HG02973 (cell line): Measurements from ENCODE around the gene IFI35.
"Not testable (repeated sequence)": the region's sequence is repeated elsewhere in the genome, so short reads cannot be mapped to it uniquely, and the experiment has no call there.

Source experiments
- ATAC-seq: cut with Tn5 transposase; IDR thresholded peaks from one replicate; pipeline ENCODE4 v1.9.1; 2021; ENCODE audit warnings: moderate library complexity; ENCODE audit not compliant: unreplicated experiment

IFI35 gene

GRCh38 chr17:42997390-42997983 lies 9.1 kb upstream of the IFI35 start:
- ATAC-seq, result no peak

- ATAC-seq, result peak; percentile 80
These were observed 8.3 kb upstream of the IFI35 start, which contains the start of gene RPL27 for GRCh38 chr17:42997984-42998938. RPL27 (plus strand) TSS chr17:42998419; CDS start chr17:42998751, 332 bp downstream.

- ATAC-seq, result no peak
These were observed 7.5 kb upstream of the IFI35 start for GRCh38 chr17:42999003-42999525.

- not testable (repeated sequence) for ATAC-seq
These were observed 5.7 kb upstream of the IFI35 start for GRCh38 chr17:43000894-43001293.

DNA sequence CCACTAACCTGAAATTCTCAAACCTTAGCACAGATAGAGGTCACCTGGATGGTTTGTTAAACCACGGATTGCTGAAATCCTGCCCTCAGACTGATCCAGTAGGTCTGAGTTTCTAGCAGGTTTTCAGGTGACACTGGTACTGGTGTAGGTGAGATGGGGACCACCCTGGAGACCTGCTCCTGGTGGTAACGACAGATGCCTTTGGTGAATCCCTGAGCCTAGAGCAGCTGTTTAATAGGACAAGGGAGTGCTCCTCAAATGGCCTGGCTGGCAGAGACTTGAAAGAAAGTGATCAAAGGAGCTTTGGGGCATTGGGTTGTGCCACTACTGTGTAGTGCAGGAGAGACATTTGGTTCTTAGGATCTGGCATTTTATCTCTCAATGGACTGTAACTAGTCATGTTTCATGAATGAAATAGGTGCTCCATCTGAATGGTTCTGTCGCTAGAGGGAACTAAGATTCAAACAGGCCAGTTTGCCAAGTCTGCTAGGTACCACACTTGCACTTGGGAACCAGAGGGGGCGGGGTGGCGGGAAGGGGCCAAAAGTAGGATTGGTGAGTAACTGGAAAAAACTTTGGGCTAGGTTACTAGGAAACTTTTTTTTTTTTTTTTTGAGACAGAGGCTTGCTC lies 2.9 kb upstream of the IFI35 start:
- ATAC-seq, result no peak

DNA sequence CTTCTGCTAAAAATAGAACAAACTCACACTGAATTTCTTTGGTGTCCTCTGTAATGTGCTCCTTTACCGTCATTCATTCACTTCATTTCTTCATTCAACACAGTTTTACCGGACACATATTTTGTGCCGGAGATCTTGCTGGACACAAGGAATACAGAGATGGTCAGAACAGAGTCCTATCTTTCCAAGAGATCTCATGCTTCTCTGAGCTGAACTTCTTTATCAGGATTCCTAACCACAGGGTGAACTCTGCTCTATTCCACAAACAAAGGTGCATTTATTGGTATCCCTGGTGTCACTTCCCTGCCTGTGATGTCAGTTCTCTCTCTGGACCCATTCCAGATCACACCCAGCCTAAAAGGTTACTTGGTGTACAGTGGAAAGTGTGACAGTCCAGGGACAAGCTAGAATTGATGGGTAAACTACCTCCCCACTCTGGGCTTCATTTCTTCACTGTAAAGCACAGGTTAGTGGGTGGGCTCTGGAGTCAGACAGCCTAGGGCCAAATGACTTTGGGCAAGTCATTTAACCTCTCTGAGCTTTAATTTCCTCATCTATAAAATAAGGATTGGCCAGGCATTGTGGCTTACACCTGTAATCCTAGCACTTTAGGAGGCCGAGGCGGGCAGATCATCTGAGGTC lies 4.2 kb downstream of the IFI35 start:
- ATAC-seq, result no peak

GRCh38 chr17:43011728-43012472 lies 5.3 kb downstream of the IFI35 start:
- ATAC-seq, result no peak

- ATAC-seq, result no peak
These were observed 6.7 kb downstream of the IFI35 start for GRCh38 chr17:43013296-43013695.

GRCh38 chr17:43014020-43014648 lies 7.5 kb downstream of the IFI35 start:
- no peak for ATAC-seq

DNA sequence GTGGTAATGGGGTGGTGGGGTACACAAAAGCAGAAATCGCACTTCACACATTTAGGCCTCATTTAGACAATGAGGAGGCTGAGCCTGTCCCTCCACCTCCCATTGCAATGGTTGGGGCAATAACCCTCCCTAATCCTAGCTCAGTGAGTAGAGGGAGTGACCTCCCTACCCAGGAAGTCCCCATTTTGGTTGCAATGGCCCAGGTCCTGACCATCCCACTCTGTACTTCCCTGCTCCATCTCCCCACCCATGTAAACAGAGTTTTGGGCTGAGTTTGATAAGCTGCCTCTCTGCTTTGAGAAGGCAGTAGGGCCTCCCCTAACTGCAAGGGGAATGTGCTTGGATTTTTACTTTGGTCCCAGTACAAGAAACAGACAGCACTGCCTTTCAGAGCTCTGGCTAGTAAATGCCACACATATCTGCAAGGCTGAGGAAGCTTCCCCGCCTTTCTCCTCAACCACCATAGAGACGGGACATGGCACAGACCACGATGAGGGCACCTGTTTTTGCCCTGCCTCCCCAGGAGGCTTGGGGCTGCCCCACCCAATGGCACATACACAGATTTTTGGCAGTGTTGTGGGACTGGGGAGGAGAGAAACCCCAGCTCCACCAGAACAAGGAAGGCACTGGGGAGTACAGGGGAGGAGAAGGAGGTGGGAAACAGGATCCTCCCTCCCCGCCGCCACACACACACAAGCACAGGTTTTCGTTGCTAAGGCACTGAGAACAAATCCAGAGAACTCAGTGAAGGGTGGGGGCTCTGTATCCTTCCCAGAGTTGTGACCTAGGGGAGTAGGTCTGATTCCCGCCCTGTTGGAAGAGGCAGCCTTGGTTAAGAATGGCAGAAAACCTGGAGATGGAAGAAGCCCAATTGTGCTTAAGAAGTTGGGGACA lies 8.3 kb downstream of the IFI35 start:
- no peak for ATAC-seq

- ATAC-seq, result no peak
These were observed 9.0 kb downstream of the IFI35 start for GRCh38 chr17:43015579-43015978.

- ATAC-seq, result no peak
These were observed 9.6 kb downstream of the IFI35 start for GRCh38 chr17:43016216-43016615.

GRCh38 chr17:43018008-43018853 lies 11.6 kb downstream of the IFI35 start:
- ATAC-seq, result no peak

DNA sequence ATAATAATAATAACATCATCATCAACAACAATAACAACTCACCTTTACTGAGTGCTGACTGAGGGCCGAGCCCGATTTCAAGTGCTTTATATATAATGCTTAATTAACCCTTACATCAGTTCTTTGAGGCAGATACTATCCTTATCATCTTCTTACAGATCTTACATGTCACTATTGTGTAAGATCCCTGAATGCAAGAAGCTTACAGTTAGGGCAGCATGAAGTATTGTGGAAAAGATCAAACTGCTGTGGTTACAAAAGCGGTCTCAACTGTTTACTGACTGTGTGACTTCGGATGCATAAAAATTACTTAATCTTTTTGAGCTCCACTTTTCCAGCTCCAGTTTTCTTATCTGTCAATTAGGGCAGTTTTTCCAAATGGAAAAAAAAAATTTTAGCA lies 12.3 kb downstream of the IFI35 start:
- ATAC-seq, result no peak

- no peak for ATAC-seq
These were observed 12.8 kb downstream of the IFI35 start for GRCh38 chr17:43019418-43019817.

- no peak for ATAC-seq
These were observed 13.5 kb downstream of the IFI35 start for GRCh38 chr17:43020030-43020621.
